ENCODE data around the gene DNAJB9. TPM values are rescaled to one million over a fixed set of nuclear protein-coding genes. Genes with fewer than 3 reads are reported as not detected.

Gene DNAJB9
- total and polyA plus RNA-seq, 10 of the 15 experiments (the other 5 are each of a cell fraction or from before 2014, with no cell fraction given): 4.5 to 20.9 (median 8.8) TPM

DNA sequence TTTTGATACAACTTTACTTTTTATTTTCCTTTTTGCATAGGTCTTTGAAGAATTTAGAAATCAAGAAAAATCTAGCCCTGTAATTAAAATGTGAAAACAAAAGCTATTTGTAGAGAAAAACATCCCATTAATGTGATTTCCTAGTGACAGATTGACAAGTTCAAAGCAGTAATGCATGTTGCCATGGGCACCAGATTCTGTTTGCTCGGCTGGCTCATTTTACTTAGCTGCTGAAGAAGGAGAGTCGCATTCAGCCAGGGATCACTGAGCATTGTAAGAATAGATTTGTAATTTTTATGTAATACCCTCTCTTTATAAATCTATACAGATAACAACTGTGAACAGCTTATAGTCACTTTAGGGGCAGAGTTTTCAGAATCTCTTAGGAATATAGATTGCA, 28.5 kb downstream of the DNAJB9 start:
- ATAC-seq (no peak), FAIRE-seq (no peak), DNase-seq (ENCODE audit: low read depth, low spot score) (no peak)
- H3K27me3 ChIP-seq (replicated peaks in 1 of 2; ENCODE audit: control insufficient read depth in 2 of 2, insufficient read depth in 2 of 2, low read length in 1 of 2): peaks cover 0 to 2% of the 10 kb centered on the region in 2 experiments; a peak in 1 of 4 replicates
- ChIA-PET POLR2A (no interaction called here), CTCF (interaction anchor here (1.0 kb wide), 1 partner anchor 11 kb away, joined by 5 read pairs; no protein-coding TSS in a partner anchor), RAD21 (ENCODE audit: unreplicated experiment) (no interaction called here), SMC1A (ENCODE audit: uncharacterized antibody, unreplicated experiment) (interaction anchor here (1.3 kb wide), 1 partner anchor 13 kb away, joined by 6 read pairs; no protein-coding TSS in a partner anchor)
- H3K4me2 ChIP-seq (ENCODE audit: control insufficient read depth, insufficient read depth): no peak overlapping the region
- H3K9ac ChIP-seq (ENCODE audit: control insufficient read depth, insufficient read depth, low read length): no peak overlapping the region
- H3K9me3 ChIP-seq (replicated peaks; ENCODE audit: control insufficient read depth, insufficient read depth, low read length): no peaks in the 10 kb centered on the region
- H2AFZ ChIP-seq (ENCODE audit: control insufficient read depth, low read depth, low read length): no peak overlapping the region
- no peaks in the 10 kb centered on the region for H4K20me1 ChIP-seq (ENCODE audit: control insufficient read depth, insufficient read depth)
- no TSS peak for BruUV-seq (replicated peaks)
- no peaks in the 10 kb centered on the region for H3K79me2 ChIP-seq (ENCODE audit: control insufficient read depth, insufficient read depth, low read length)
- intact Hi-C loops (cut with micrococcal nuclease; ENCODE audit: unreplicated experiment) (no loop called here), in situ Hi-C loops (cut with MboI) (no loop called here)
- H3K4me3 ChIP-seq: no peak overlapping the region
- TF ChIP-seq TCF12 (IDR thresholded peaks at IDR 0.05; ENCODE audit: low read depth, low read length): no peak
- TF ChIP-seq, protein P1, sequence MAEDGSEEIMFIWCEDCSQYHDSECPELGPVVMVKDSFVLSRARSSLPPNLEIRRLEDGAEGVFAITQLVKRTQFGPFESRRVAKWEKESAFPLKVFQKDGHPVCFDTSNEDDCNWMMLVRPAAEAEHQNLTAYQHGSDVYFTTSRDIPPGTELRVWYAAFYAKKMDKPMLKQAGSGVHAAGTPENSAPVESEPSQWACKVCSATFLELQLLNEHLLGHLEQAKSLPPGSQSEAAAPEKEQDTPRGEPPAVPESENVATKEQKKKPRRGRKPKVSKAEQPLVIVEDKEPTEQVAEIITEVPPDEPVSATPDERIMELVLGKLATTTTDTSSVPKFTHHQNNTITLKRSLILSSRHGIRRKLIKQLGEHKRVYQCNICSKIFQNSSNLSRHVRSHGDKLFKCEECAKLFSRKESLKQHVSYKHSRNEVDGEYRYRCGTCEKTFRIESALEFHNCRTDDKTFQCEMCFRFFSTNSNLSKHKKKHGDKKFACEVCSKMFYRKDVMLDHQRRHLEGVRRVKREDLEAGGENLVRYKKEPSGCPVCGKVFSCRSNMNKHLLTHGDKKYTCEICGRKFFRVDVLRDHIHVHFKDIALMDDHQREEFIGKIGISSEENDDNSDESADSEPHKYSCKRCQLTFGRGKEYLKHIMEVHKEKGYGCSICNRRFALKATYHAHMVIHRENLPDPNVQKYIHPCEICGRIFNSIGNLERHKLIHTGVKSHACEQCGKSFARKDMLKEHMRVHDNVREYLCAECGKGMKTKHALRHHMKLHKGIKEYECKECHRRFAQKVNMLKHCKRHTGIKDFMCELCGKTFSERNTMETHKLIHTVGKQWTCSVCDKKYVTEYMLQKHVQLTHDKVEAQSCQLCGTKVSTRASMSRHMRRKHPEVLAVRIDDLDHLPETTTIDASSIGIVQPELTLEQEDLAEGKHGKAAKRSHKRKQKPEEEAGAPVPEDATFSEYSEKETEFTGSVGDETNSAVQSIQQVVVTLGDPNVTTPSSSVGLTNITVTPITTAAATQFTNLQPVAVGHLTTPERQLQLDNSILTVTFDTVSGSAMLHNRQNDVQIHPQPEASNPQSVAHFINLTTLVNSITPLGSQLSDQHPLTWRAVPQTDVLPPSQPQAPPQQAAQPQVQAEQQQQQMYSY (CRISPR knock-in tag; IDR thresholded peaks at IDR 0.05): no peak
- TF ChIP-seq, protein P2, sequence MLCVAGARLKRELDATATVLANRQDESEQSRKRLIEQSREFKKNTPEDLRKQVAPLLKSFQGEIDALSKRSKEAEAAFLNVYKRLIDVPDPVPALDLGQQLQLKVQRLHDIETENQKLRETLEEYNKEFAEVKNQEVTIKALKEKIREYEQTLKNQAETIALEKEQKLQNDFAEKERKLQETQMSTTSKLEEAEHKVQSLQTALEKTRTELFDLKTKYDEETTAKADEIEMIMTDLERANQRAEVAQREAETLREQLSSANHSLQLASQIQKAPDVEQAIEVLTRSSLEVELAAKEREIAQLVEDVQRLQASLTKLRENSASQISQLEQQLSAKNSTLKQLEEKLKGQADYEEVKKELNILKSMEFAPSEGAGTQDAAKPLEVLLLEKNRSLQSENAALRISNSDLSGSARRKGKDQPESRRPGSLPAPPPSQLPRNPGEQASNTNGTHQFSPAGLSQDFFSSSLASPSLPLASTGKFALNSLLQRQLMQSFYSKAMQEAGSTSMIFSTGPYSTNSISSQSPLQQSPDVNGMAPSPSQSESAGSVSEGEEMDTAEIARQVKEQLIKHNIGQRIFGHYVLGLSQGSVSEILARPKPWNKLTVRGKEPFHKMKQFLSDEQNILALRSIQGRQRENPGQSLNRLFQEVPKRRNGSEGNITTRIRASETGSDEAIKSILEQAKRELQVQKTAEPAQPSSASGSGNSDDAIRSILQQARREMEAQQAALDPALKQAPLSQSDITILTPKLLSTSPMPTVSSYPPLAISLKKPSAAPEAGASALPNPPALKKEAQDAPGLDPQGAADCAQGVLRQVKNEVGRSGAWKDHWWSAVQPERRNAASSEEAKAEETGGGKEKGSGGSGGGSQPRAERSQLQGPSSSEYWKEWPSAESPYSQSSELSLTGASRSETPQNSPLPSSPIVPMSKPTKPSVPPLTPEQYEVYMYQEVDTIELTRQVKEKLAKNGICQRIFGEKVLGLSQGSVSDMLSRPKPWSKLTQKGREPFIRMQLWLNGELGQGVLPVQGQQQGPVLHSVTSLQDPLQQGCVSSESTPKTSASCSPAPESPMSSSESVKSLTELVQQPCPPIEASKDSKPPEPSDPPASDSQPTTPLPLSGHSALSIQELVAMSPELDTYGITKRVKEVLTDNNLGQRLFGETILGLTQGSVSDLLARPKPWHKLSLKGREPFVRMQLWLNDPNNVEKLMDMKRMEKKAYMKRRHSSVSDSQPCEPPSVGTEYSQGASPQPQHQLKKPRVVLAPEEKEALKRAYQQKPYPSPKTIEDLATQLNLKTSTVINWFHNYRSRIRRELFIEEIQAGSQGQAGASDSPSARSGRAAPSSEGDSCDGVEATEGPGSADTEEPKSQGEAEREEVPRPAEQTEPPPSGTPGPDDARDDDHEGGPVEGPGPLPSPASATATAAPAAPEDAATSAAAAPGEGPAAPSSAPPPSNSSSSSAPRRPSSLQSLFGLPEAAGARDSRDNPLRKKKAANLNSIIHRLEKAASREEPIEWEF (IDR thresholded peaks at IDR 0.05; ENCODE audit: insufficient replicate concordance, low read depth, low read length): no peak
- no peak for TF ChIP-seq KLF5 (IDR thresholded peaks at IDR 0.05; ENCODE audit: partially characterized antibody)
- TF ChIP-seq TCF7 (IDR thresholded peaks at IDR 0.05; ENCODE audit: borderline replicate concordance): no peak
- TF ChIP-seq TCF3 (IDR thresholded peaks at IDR 0.05; ENCODE audit: borderline replicate concordance, insufficient read depth, low read depth, low read length): no peak
- no peak for TF ChIP-seq TBL1XR1 (IDR thresholded peaks at IDR 0.05; ENCODE audit: low read depth, low read length)
- no peak for TF ChIP-seq ZNF274 (IDR thresholded peaks at IDR 0.05; ENCODE audit: insufficient read depth, insufficient read length)
- TF ChIP-seq ETV6 (conservative IDR thresholded peaks at IDR 0.05 in 1 of 2, IDR thresholded peaks at IDR 0.05 in 1 of 2; ENCODE audit: borderline replicate concordance in 1 of 2, low read depth in 1 of 2): no peak
- no peak for TF ChIP-seq MTA2 (IDR thresholded peaks at IDR 0.05; ENCODE audit: low read depth)
- TF ChIP-seq, protein P3, sequence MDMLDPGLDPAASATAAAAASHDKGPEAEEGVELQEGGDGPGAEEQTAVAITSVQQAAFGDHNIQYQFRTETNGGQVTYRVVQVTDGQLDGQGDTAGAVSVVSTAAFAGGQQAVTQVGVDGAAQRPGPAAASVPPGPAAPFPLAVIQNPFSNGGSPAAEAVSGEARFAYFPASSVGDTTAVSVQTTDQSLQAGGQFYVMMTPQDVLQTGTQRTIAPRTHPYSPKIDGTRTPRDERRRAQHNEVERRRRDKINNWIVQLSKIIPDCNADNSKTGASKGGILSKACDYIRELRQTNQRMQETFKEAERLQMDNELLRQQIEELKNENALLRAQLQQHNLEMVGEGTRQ (IDR thresholded peaks at IDR 0.05; ENCODE audit: borderline replicate concordance, low read depth, low read length): no peak
- TF ChIP-seq CBFB (IDR thresholded peaks at IDR 0.05; ENCODE audit: low read depth): no peak
- H3K36me3 ChIP-seq (ENCODE audit: control insufficient read depth in 2 of 2, insufficient read depth in 2 of 2, low read length in 1 of 2): no peaks in the 10 kb centered on the region
- 9% methylated on average over 2 of the region's 2 CpGs for WGBS (ENCODE audit: insufficient coverage, insufficient replicate concordance, low lambda C conversion rate, missing lambda C conversion rate)
- H3K27ac ChIP-seq (ENCODE audit: control insufficient read depth, insufficient read depth): no peak overlapping the region
- H3K4me1 ChIP-seq (ENCODE audit: control insufficient read depth, insufficient read depth, low read length): no peaks in the 10 kb centered on the region
